Cardiac ventricle fibroblast (primary cell): ENCODE data around the gene SCARF2. TPM values are rescaled to one million over a fixed set of nuclear protein-coding genes. Genes with fewer than 3 reads are reported as not detected.

ENCODE experiments used
- total RNA-seq: library from RNA; depleted of rRNA; stranded (reverse); fragments of >200 nt; gene quantifications from 2 replicates; pipeline ENCODE4 v1.2.3, GENCODE V29; 2015

SCARF2 gene
- 62.6 and 66.8 TPM in 2 replicates for total RNA-seq

GRCh38 chr22:20437613-20438426 is at the start of gene SCARF2:
Gene SCARF2 (minus strand): TSS chr22:20437825. CDS start chr22:20437754, 71 bp downstream.

GRCh38 chr22:20393705-20394476 is 43.7 kb downstream of the SCARF2 start, which contains the start of gene ZNF74:
Gene ZNF74 (plus strand): TSS chr22:20394151. CDS start chr22:20394629, 478 bp downstream.

Other genes starting within 250 kb of the SCARF2 start
- 0.05 TPM in 1 of 2 replicates, not detected in the other for gene RTN4R, start 169.5 kb downstream of the SCARF2 start, total RNA-seq
- 67.4 and 73.9 TPM in 2 replicates for gene DGCR6L, start 117.8 kb downstream of the SCARF2 start, total RNA-seq
- gene ZNF74, start 43.7 kb downstream of the SCARF2 start, total RNA-seq = 7.2 and 9.2 TPM in 2 replicates
- gene KLHL22, start 58.0 kb upstream of the SCARF2 start, total RNA-seq = 22.2 and 26.8 TPM in 2 replicates
- 24.9 and 34.9 TPM in 2 replicates for gene MED15, start 69.8 kb upstream of the SCARF2 start, total RNA-seq